ENCODE results near the gene VGLL4. TPM values are rescaled to one million over a fixed set of nuclear protein-coding genes. Genes with fewer than 3 reads are reported as not detected.

The VGLL4 gene
- total RNA-seq, 4 donors from 2014 or later, result 53.4 to 128 (median 58.2) TPM

DNA sequence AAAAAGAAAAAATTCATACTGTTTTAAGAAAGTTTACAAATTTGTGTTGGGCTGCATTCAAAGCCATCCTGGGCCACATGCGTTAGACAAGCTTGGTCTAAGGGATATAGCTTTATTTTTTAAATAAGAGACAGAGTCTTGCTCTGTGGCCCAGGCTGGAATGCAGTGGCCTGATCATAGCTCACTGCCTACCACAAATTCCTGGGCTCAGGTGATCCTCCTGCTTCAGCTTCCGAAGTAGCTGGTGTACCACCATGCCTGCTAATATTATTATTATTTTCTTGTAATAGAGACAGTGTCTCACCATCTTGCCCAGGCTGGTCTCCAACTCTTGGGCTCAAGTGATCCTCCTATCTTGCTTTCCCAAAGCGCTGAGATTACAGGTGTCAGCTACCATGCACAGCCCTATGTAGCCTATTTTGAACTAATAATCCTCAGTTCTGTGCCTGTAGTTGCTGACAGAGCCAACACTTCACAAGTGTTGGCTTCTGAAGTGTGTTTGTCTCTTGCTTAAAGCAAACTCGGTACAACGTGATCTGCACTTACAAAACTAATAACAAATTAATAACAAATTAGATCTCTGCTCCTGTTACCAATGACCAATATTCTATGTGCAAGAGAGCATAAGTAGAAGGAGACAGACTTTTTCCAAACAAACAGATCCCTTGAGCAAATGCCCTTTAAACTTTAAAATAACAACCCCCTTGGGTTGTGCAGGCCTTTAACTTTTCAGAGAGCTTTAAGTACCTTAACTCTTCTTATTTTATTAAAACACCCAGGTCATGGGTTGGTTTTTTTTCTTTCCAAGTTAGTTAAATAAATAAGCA lies 135.2 kb downstream of the VGLL4 start:
- peaks cover 9 to 42% (median 26%) of the 10 kb centered on the region in 3 donors for H3K4me1 ChIP-seq
- peak overlapping the region; percentile 67 to 78 (median 75) for H3K27ac ChIP-seq
- WGBS, 2 donors (ENCODE audit: low coverage in 1 of 2), result 45 to 49% methylated on average over 5 of the region's 5 CpGs
- peak overlapping the region in 1 of 2 donors; percentile 10 for H3K4me3 ChIP-seq
- no peaks in the 10 kb centered on the region for H3K9me3 ChIP-seq
- no peaks in the 10 kb centered on the region for H3K36me3 ChIP-seq
- H3K27me3 ChIP-seq, result no peaks in the 10 kb centered on the region
- no peak for ATAC-seq
- no peak for TF ChIP-seq POLR2AphosphoS5 (IDR thresholded peaks at IDR 0.05)
- no peak for TF ChIP-seq POLR2A (IDR thresholded peaks at IDR 0.05)
- TF ChIP-seq EP300 (IDR thresholded peaks at IDR 0.05), result no peak
- TF ChIP-seq, protein P1, sequence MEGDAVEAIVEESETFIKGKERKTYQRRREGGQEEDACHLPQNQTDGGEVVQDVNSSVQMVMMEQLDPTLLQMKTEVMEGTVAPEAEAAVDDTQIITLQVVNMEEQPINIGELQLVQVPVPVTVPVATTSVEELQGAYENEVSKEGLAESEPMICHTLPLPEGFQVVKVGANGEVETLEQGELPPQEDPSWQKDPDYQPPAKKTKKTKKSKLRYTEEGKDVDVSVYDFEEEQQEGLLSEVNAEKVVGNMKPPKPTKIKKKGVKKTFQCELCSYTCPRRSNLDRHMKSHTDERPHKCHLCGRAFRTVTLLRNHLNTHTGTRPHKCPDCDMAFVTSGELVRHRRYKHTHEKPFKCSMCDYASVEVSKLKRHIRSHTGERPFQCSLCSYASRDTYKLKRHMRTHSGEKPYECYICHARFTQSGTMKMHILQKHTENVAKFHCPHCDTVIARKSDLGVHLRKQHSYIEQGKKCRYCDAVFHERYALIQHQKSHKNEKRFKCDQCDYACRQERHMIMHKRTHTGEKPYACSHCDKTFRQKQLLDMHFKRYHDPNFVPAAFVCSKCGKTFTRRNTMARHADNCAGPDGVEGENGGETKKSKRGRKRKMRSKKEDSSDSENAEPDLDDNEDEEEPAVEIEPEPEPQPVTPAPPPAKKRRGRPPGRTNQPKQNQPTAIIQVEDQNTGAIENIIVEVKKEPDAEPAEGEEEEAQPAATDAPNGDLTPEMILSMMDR (IDR thresholded peaks at IDR 0.05), result no peak

DNA sequence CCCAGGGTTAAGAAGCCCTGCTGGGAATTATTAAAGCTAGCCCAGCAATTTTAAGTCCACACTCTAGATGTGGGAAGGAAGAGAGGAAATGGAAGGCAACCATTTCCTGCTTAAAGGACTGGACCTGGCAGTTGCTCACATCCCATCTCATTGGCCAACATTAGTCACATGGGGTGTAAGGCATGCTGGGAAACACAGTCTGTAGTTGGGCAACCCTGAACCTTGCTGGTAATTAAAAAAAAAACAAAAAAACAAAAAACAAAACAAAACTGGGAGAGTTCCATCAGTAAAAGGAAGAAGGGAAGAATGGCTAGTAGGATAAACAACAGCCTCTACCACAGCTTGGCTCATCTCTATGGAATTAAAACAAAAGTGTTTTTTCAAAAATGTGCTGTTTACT lies 136.0 kb downstream of the VGLL4 start:
- no peaks in the 10 kb centered on the region for H3K9me3 ChIP-seq
- peak overlapping the region in 3 of 4 donors; percentile 34 to 78 (median 74) for H3K27ac ChIP-seq
- H3K4me1 ChIP-seq, result peaks cover 9 to 37% (median 22%) of the 10 kb centered on the region in 3 donors
- TF ChIP-seq POLR2AphosphoS5 (IDR thresholded peaks at IDR 0.05) (no peak), POLR2A (IDR thresholded peaks at IDR 0.05) (no peak), EP300 (IDR thresholded peaks at IDR 0.05) (no peak)
- TF ChIP-seq, protein P1 (IDR thresholded peaks at IDR 0.05), result no peak
- H3K36me3 ChIP-seq, result no peaks in the 10 kb centered on the region
- no peak for ATAC-seq
- no peak overlapping the region for H3K4me3 ChIP-seq
- H3K27me3 ChIP-seq, result no peaks in the 10 kb centered on the region

Small RNA genes within 50 kb of the gene (small RNA-seq; reads per million reads assigned to genes)
- 0 reads per million in 4 donors for gene AC022001.1

Other genes with a start within 250 kb of the VGLL4 start
- 10 to 100 TPM in 1 of 4 donors, 1 to 10 TPM in 3; 3.6 to 26.8 (median 6.5) TPM for gene TAMM41, start 203.0 kb upstream of the VGLL4 start, total RNA-seq

Measured in gastroesophageal sphincter (tissue), 4 donors.